ENCODE results near the gene MDH1B.

DNA sequence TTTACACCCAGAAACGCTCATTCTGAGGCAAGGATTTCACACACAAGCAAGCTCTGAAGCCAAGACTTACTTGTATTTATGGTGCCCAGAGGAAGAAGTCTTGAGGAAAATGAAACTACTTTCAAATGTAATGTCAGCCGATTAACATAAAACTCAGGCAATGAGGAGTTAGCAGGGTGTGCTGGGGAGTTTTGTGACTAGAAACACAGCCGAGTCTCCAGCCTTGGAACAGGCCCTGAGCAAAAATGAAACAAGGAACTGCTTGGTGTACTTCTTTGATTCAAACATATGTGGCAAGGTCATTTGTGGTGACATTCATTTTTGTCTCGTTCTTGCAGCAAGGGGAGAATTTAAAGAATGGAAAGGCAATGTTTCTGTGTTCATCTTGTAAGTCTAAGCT, 51.4 kb downstream of the MDH1B start:
- TF ChIP-seq, protein P1, sequence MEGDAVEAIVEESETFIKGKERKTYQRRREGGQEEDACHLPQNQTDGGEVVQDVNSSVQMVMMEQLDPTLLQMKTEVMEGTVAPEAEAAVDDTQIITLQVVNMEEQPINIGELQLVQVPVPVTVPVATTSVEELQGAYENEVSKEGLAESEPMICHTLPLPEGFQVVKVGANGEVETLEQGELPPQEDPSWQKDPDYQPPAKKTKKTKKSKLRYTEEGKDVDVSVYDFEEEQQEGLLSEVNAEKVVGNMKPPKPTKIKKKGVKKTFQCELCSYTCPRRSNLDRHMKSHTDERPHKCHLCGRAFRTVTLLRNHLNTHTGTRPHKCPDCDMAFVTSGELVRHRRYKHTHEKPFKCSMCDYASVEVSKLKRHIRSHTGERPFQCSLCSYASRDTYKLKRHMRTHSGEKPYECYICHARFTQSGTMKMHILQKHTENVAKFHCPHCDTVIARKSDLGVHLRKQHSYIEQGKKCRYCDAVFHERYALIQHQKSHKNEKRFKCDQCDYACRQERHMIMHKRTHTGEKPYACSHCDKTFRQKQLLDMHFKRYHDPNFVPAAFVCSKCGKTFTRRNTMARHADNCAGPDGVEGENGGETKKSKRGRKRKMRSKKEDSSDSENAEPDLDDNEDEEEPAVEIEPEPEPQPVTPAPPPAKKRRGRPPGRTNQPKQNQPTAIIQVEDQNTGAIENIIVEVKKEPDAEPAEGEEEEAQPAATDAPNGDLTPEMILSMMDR (IDR thresholded peaks at IDR 0.05) = no peak
- TF ChIP-seq EZH2 (IDR thresholded peaks at IDR 0.05; ENCODE audit: borderline replicate concordance, insufficient read depth, low read depth, low read length, poor library complexity, severe bottlenecking) = no peak
